Endodermal cell (in vitro differentiated cells): ENCODE measurements around the gene OCA2. TPM values are rescaled to one million over a fixed set of nuclear protein-coding genes. Genes with fewer than 3 reads are reported as not detected.

ENCODE experiments used
- DNase-seq: peaks from one replicate; pipeline ENCODE4 v3.0.0-alpha.2; 2017
- H3K27ac ChIP-seq: 2 replicates; pipeline ENCODE4 v1.5.1; 2013; ENCODE audit warnings: mild to moderate bottlenecking, low read depth, low read length, moderate library complexity
- H3K27me3 ChIP-seq: 2 replicates; pipeline ENCODE4 v1.6.1; 2013; ENCODE audit warnings: mild to moderate bottlenecking, low read length, moderate library complexity; ENCODE audit not compliant: insufficient read depth, control insufficient read depth, poor library complexity, severe bottlenecking
- H3K36me3 ChIP-seq: 2 replicates; pipeline ENCODE4 v1.7.0; 2013; ENCODE audit warnings: mild to moderate bottlenecking, low read length, moderate library complexity; ENCODE audit not compliant: control insufficient read depth, insufficient read depth
- H3K4me1 ChIP-seq: one replicate; pipeline ENCODE4 v1.7.0; 2013; ENCODE audit warnings: low read length; ENCODE audit not compliant: control insufficient read depth, insufficient read depth
- H3K4me3 ChIP-seq: 2 replicates; pipeline ENCODE4 v1.5.1; 2013; ENCODE audit warnings: mild to moderate bottlenecking, low read length, moderate library complexity
- H3K9ac ChIP-seq: 2 replicates; pipeline ENCODE4 v1.6.1; 2013; ENCODE audit warnings: mild to moderate bottlenecking, low read length, moderate library complexity; ENCODE audit not compliant: poor library complexity, severe bottlenecking; ENCODE audit errors: extremely low read depth
- H3K9me3 ChIP-seq: 2 replicates; pipeline ENCODE4 v1.6.1; 2013; ENCODE audit warnings: mild to moderate bottlenecking, low read length, moderate library complexity; ENCODE audit not compliant: control insufficient read depth
- H3K27ac Mint-ChIP-seq: 2 replicates; pipeline ENCODE4 v1.8.0; 2020; ENCODE audit warnings: mixed read lengths
- H3K27me3 Mint-ChIP-seq: 2 replicates; pipeline ENCODE4 v1.8.0; 2021; ENCODE audit warnings: mild to moderate bottlenecking, mixed read lengths; ENCODE audit not compliant: insufficient read depth
- H3K36me3 Mint-ChIP-seq: 2 replicates; pipeline ENCODE4 v1.8.0; 2020; ENCODE audit warnings: low read depth, mixed read lengths
- H3K4me1 Mint-ChIP-seq: 2 replicates; pipeline ENCODE4 v1.8.0; 2020; ENCODE audit warnings: mixed read lengths
- H3K4me3 Mint-ChIP-seq: 2 replicates; pipeline ENCODE4 v1.8.0; 2020; ENCODE audit warnings: mild to moderate bottlenecking, moderate library complexity, mixed read lengths
- H3K9me3 Mint-ChIP-seq: 2 replicates; pipeline ENCODE4 v1.8.0; 2020; ENCODE audit warnings: mild to moderate bottlenecking, mixed read lengths
- CTCF ChIP-seq: fragments of 200-600 bp; sonication (generic); conservative IDR thresholded peaks from 2 replicates; pipeline ENCODE4 v1.5.0; 2021; ENCODE audit warnings: antibody characterized with exemption, mild to moderate bottlenecking
- WGBS, 2 experiments: methylation state at CpG; one replicate each; pipeline versions ENCODE4 v1.1.5 to v1.1.7; 2013; ENCODE audit warnings: missing lambda C conversion rate in 2 of 2, mixed read lengths in 1 of 2; ENCODE audit not compliant: insufficient coverage in 1 of 2, insufficient read length in 1 of 2; 5-methylcytosine and 5-hydroxymethylcytosine counted together
- total RNA-seq, 2 donors: library from RNA; stranded (reverse); fragmentation: NEBNext Ultra II Directional in 1 of 2; extraction: Animal tissue kit (Norgen Biotek cat#: 25700) in 1 of 2; gene quantifications; 2 replicates in 1 of 2; 3 replicates in 1 of 2; pipeline ENCODE4 v1.2.1, GENCODE V29; 2021

The OCA2 gene
- total RNA-seq, 2 donors from 2014 or later, result 0.29 to 0.84 TPM

- no peaks in the 10 kb centered on the region for H3K4me1 Mint-ChIP-seq
- Histone ChIP-seq H3K9ac (no peak overlapping the region), H3K27me3 (no peaks in the 10 kb centered on the region), H3K4me1 (no peaks in the 10 kb centered on the region), H3K9me3 (no peaks in the 10 kb centered on the region), H3K4me3 (no peak overlapping the region), H3K27ac (no peak overlapping the region), H3K36me3 (no peaks in the 10 kb centered on the region)
- no peaks in the 10 kb centered on the region for H3K36me3 Mint-ChIP-seq
- peaks cover 10% of the 10 kb centered on the region for H3K9me3 Mint-ChIP-seq
- TF ChIP-seq CTCF, result no peak
- no peaks in the 10 kb centered on the region for H3K27me3 Mint-ChIP-seq
- no peak for DNase-seq
- H3K4me3 Mint-ChIP-seq, result no peak overlapping the region
- H3K27ac Mint-ChIP-seq, result no peak overlapping the region
Observed at GRCh38 chr15:27973886-27974285, 125.2 kb downstream of the OCA2 start.

- no peak overlapping the region for H3K27ac ChIP-seq
- Mint-ChIP-seq H3K4me3 (no peak overlapping the region), H3K4me1 (no peaks in the 10 kb centered on the region), H3K9me3 (peaks cover 10% of the 10 kb centered on the region), H3K27ac (no peak overlapping the region), H3K36me3 (no peaks in the 10 kb centered on the region), H3K27me3 (no peaks in the 10 kb centered on the region)
- H3K9ac ChIP-seq, result no peak overlapping the region
- no peaks in the 10 kb centered on the region for H3K36me3 ChIP-seq
- 92 to 93% methylated on average over 23 to 24 of the region's 24 CpGs for WGBS, 2 experiments
- H3K4me3 ChIP-seq, result no peak overlapping the region
- no peaks in the 10 kb centered on the region for H3K9me3 ChIP-seq
- DNase-seq, result no peak
- TF ChIP-seq CTCF, result no peak
- H3K4me1 ChIP-seq, result no peaks in the 10 kb centered on the region
- no peaks in the 10 kb centered on the region for H3K27me3 ChIP-seq
Observed at GRCh38 chr15:27970661-27971392, 128.3 kb downstream of the OCA2 start.

GRCh38 chr15:27967541-27967940, 131.6 kb downstream of the OCA2 start:
- DNase-seq, result no peak
- H3K27ac Mint-ChIP-seq, result no peak overlapping the region
- WGBS, 2 experiments, result 88 to 92% methylated on average over 8 to 13 of the region's 13 CpGs
- Histone ChIP-seq H3K9me3 (no peaks in the 10 kb centered on the region), H3K36me3 (no peaks in the 10 kb centered on the region), H3K27ac (no peak overlapping the region), H3K27me3 (no peaks in the 10 kb centered on the region), H3K9ac (no peak overlapping the region), H3K4me1 (no peaks in the 10 kb centered on the region), H3K4me3 (no peak overlapping the region)
- H3K4me1 Mint-ChIP-seq, result no peaks in the 10 kb centered on the region
- H3K4me3 Mint-ChIP-seq, result no peak overlapping the region
- no peaks in the 10 kb centered on the region for H3K36me3 Mint-ChIP-seq
- H3K9me3 Mint-ChIP-seq, result peaks cover 5% of the 10 kb centered on the region
- H3K27me3 Mint-ChIP-seq, result no peaks in the 10 kb centered on the region
- TF ChIP-seq CTCF, result no peak
